ENCODE data around the gene CENPS.
"Not testable (repeated sequence)": the region's sequence is repeated elsewhere in the genome, so short reads cannot be mapped to it uniquely, and the experiment has no call there.

The CENPS gene

GRCh38 chr1:10421637-10422036 lies 8.6 kb upstream of the CENPS start:
- no peak for DNase-seq

- no peak for DNase-seq
Observed at GRCh38 chr1:10424034-10424433, 6.2 kb upstream of the CENPS start.

DNA sequence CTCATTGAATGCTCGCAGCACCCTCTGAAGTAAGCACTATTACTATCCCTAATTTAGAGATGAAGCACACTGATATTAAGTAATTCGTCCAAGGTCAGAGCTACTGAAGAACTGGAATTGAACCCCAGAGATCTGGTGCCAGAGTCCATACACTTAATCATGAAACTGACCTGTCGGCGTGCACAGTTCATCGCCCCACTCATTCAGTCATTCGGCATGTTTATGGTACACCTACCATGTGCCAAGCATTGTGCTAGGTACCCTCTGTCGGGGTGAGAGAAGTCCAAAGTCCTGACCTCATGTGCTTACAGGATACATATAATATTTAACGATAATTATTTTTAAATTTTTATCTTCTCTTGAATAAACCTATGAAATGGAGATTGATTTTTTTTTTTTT lies 5.6 kb upstream of the CENPS start:
- no peak for DNase-seq

GRCh38 chr1:10425826-10426534 lies 4.3 kb upstream of the CENPS start:
- not testable (repeated sequence) for DNase-seq

- not testable (repeated sequence) for DNase-seq
Observed at GRCh38 chr1:10426535-10426848, 3.7 kb upstream of the CENPS start.

GRCh38 chr1:10428984-10429383 lies 1.2 kb upstream of the CENPS start:
- no peak for DNase-seq

DNA sequence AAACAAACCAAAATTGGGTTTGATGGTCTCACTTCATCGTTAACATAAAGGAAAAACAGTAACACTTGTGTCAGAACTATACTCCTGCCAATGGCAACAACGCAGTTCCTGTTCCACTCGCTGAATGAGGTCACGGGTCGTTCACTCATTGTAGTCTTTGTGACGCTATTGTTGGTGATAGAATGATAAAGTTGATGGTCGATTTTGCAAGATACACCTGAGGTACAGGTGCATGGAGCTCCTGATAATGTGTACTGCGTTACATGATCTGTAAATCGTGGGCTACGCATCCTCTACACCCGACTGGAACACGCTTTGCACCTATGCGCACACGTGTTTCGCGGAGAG lies 391 bp upstream of the CENPS start:
- no peak for DNase-seq

- no peak for DNase-seq
Observed at GRCh38 chr1:10431070-10431730, 967 bp downstream of the CENPS start.

GRCh38 chr1:10432910-10433700 lies 2.9 kb downstream of the CENPS start:
- no peak for DNase-seq

GRCh38 chr1:10433790-10434189 lies 3.6 kb downstream of the CENPS start:
- DNase-seq, result no peak

- DNase-seq, result no peak
Observed at GRCh38 chr1:10434590-10434989, 4.4 kb downstream of the CENPS start.

GRCh38 chr1:10437052-10437451 lies 6.8 kb downstream of the CENPS start:
- no peak for DNase-seq

GRCh38 chr1:10438677-10439163 lies 8.5 kb downstream of the CENPS start:
- DNase-seq, result no peak

DNA sequence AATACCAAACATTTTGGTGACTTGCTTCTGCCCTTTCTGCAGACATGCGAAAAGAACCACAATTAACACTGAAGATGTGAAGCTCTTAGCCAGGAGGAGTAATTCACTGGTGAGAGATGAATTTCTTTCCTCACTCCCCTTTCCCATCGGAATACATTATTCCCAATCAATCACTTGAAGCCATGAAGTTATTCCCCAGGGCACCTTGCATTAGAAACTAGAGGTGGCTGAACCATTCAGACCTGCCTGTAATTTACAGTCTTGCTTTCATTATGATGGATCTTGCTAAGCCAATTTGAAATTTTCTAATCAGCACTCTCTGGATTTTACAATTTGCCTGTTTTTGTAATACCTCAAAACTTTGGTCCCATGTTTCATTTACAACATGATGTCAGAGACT lies 10.1 kb downstream of the CENPS start:
- no peak for DNase-seq

- DNase-seq, result no peak
Observed at GRCh38 chr1:10440794-10441193, 10.6 kb downstream of the CENPS start.

GRCh38 chr1:10444248-10444647 lies 14.0 kb downstream of the CENPS start:
- no peak for DNase-seq

- DNase-seq, result no peak
Observed at GRCh38 chr1:10444795-10445397, 14.7 kb downstream of the CENPS start.

DNA sequence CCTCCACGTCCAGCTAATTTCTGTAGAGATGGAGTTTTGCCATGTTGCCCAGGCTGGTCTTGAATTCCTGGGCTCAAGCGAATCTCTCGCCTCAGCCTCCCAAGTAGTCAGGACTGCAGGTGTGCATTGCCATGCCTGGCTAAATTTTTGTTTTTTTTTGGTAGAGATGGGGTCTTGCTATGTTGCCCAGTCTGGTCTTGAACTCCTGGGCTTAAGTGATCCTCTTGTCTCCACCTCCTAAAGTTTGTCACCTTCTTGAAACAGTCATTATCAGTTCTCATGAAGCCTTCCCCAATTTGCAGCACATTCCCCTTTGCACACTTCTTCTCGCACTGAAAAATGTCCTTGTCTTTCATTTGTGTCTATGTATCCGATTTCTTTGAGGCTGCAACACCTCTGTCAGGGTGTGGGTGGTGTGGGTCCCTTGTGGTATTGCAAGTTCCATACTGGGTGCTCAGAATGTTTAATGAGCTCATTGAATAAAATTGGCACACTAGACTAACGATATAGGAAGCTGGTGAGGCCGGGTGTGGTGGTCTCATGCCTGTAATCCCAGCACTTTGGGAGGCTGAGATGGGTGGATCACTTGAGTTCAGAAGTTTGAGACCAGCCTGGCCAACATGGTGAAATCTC lies 16.7 kb downstream of the CENPS start:
- DNase-seq, result no peak

GRCh38 chr1:10449751-10450150 lies 19.5 kb downstream of the CENPS start, which contains the start of gene CORT:
Gene CORT (plus strand): TSS chr1:10450031. CDS start chr1:10450224, 193 bp downstream.
- DNase-seq, result no peak

DNA sequence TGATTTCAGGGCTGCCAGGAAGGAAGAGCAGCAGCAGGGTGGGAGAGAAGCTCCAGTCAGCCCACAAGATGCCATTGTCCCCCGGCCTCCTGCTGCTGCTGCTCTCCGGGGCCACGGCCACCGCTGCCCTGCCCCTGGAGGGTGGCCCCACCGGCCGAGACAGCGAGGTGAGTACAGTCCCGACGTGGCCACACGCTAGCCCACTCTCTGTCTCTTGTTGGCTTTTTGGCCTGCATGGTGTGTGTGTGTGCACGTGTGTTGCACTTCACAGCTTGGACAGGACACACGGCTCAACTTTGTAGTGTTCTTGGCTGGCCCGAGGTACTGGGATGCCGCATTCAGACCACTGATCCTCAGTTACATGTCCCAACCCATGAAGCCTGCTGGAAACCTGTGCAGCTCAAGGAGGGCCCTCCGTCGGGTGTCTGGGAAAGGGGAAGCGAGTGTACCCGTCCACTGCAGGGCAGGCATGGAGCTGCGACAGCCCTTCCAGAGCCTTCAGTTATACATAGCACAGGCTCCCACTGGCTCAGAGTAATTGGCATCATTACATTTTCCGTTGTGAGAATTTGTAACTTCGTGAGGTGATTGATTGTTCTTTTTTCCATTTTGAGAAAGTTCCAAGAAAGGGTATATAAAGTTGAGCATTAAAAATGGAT lies 20.1 kb downstream of the CENPS start:
- no peak for DNase-seq

- no peak for DNase-seq
Observed at GRCh38 chr1:10450836-10451235, 20.6 kb downstream of the CENPS start.

- DNase-seq, result no peak
Observed at GRCh38 chr1:10451287-10451686, 21.1 kb downstream of the CENPS start.
